CD4-positive, alpha-beta memory T cell (primary cell): ENCODE results near the gene TBC1D32. TPM values are rescaled to one million over a fixed set of nuclear protein-coding genes. Genes with fewer than 3 reads are reported as not detected.

Source experiments
- CTCF ChIA-PET: fragments of 350-600 bp; sonication (Branson Sonifier 250); formaldehyde crosslinking; loops from one replicate; lab custom pipeline; 2021; ENCODE audit warnings: inconsistent platforms; ENCODE audit not compliant: partially characterized antibody; lab: Charles Lee
- POLR2A ChIA-PET: fragments of 350-600 bp; sonication (Branson Sonifier 250); formaldehyde crosslinking; loops from one replicate; lab custom pipeline; 2021; ENCODE audit not compliant: partially characterized antibody; lab: Charles Lee
- DNase-seq, 5 donors: peaks; one replicate each; pipeline versions ENCODE4 v3.0.0 to v3.0.0-alpha.2; 2020 to 2022; ENCODE audit warnings: mixed read lengths in 1 of 5
- H3K27ac ChIP-seq: one replicate; pipeline ENCODE4 v1.7.0; 2013; ENCODE audit warnings: low read depth, low read length
- H3K27me3 ChIP-seq: 2 replicates; pipeline ENCODE4 v1.7.0; 2013; ENCODE audit warnings: mild to moderate bottlenecking, low read length, moderate library complexity; ENCODE audit not compliant: insufficient read depth
- H3K36me3 ChIP-seq: 2 replicates; pipeline ENCODE4 v1.7.0; 2013; ENCODE audit warnings: mild to moderate bottlenecking, low read length, moderate library complexity; ENCODE audit not compliant: insufficient read depth
- H3K4me1 ChIP-seq: 2 replicates; pipeline ENCODE4 v1.7.0; 2013; ENCODE audit warnings: mild to moderate bottlenecking, low read length, moderate library complexity; ENCODE audit not compliant: insufficient read depth
- H3K4me3 ChIP-seq, 2 donors: one replicate each; pipeline ENCODE4 v1.7.0; 2013; ENCODE audit warnings: low read length in 2 of 2, mild to moderate bottlenecking in 1 of 2
- H3K9me3 ChIP-seq, 2 donors: one replicate each; pipeline ENCODE4 v1.7.0; 2013; ENCODE audit warnings: low read length in 2 of 2, control low read depth in 1 of 2; ENCODE audit not compliant: control insufficient read depth in 1 of 2
- H3K27ac Mint-ChIP-seq, 7 donors: one replicate each; pipeline ENCODE4 v1.8.0; 2020 to 2021; ENCODE audit warnings: mixed read lengths in 7 of 7, mild to moderate bottlenecking in 6 of 7, inconsistent platforms in 3 of 7, moderate library complexity in 3 of 7
- H3K27me3 Mint-ChIP-seq, 2 donors: one replicate each; pipeline ENCODE4 v1.8.0; 2020 to 2021; ENCODE audit warnings: mixed read lengths in 2 of 2
- H3K36me3 Mint-ChIP-seq, 2 donors: one replicate each; pipeline ENCODE4 v1.8.0; 2020 to 2021; ENCODE audit warnings: mixed read lengths in 2 of 2, inconsistent platforms in 1 of 2, mild to moderate bottlenecking in 1 of 2
- H3K4me1 Mint-ChIP-seq, 4 donors: one replicate each; pipeline ENCODE4 v1.8.0; 2020 to 2021; ENCODE audit warnings: mixed read lengths in 4 of 4, mild to moderate bottlenecking in 1 of 4
- H3K4me3 Mint-ChIP-seq, 8 donors: one replicate each; pipeline ENCODE4 v1.8.0; 2020 to 2021; ENCODE audit warnings: mixed read lengths in 8 of 8, mild to moderate bottlenecking in 7 of 8, moderate library complexity in 6 of 8, inconsistent platforms in 3 of 8
- H3K9me3 Mint-ChIP-seq, 8 donors: one replicate each; pipeline ENCODE4 v1.8.0; 2020 to 2021; ENCODE audit warnings: mixed read lengths in 8 of 8, mild to moderate bottlenecking in 5 of 8, inconsistent platforms in 3 of 8, moderate library complexity in 1 of 8
- intact Hi-C: fragments of 100-400 bp; cut with micrococcal nuclease; formaldehyde crosslinking; loops from one replicate; pipeline ENCODE4 v1.15.1; 2023
- polyA plus RNA-seq, 2 donors: library from polyadenylated mRNA; unstranded; fragments of 300-500 nt; fragmentation: Illumina TruSeq; gene quantifications; one replicate each; pipeline ENCODE4 v1.2.3, GENCODE V29; 2021
- total RNA-seq, 2 experiments: library from RNA; stranded (reverse); gene quantifications; one replicate each; pipeline ENCODE4 v1.2.3, GENCODE V29; 2021

The TBC1D32 gene
- total and polyA plus RNA-seq, 4 experiments from 2014 or later = 5.5 to 13.2 (median 11.2) TPM; not detected in 1

DNA sequence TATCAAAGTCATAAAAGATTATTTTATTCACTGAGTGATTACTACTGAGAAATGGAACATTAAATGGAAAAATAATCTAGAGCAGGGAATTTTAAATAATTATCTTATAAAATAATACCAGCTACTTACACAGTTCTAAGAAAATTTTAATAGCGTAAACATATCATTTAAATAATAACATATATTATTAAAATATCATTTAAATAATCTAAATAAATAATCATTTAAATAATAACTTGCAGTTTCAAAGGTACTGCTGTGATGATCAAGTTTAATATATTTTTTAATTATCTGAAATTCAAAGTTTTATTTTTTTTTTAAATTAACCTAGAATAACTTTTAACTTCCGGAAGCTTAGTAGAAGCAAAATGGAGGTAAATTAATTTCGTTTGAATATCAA is 301.2 kb downstream of the TBC1D32 start:
- CTCF ChIA-PET = interaction anchor here (0.7 kb wide), 1 partner anchor 13 kb away, joined by 3 read pairs; no protein-coding TSS in a partner anchor
- DNase-seq = no peak
- no peaks in the 10 kb centered on the region for H3K27me3 Mint-ChIP-seq
- H3K4me3 Mint-ChIP-seq = no peak overlapping the region
- Histone ChIP-seq H3K9me3 (no peaks in the 10 kb centered on the region), H3K27me3 (no peaks in the 10 kb centered on the region), H3K27ac (no peak overlapping the region), H3K4me1 (no peaks in the 10 kb centered on the region), H3K36me3 (no peaks in the 10 kb centered on the region), H3K4me3 (no peak overlapping the region)
- peaks cover 0 to 3% (median 0%) of the 10 kb centered on the region in 8 donors for H3K9me3 Mint-ChIP-seq
- H3K4me1 Mint-ChIP-seq = no peaks in the 10 kb centered on the region
- no peaks in the 10 kb centered on the region for H3K36me3 Mint-ChIP-seq
- POLR2A ChIA-PET = no interaction called here
- no peak overlapping the region for H3K27ac Mint-ChIP-seq
- intact Hi-C loops = no loop called here

DNA sequence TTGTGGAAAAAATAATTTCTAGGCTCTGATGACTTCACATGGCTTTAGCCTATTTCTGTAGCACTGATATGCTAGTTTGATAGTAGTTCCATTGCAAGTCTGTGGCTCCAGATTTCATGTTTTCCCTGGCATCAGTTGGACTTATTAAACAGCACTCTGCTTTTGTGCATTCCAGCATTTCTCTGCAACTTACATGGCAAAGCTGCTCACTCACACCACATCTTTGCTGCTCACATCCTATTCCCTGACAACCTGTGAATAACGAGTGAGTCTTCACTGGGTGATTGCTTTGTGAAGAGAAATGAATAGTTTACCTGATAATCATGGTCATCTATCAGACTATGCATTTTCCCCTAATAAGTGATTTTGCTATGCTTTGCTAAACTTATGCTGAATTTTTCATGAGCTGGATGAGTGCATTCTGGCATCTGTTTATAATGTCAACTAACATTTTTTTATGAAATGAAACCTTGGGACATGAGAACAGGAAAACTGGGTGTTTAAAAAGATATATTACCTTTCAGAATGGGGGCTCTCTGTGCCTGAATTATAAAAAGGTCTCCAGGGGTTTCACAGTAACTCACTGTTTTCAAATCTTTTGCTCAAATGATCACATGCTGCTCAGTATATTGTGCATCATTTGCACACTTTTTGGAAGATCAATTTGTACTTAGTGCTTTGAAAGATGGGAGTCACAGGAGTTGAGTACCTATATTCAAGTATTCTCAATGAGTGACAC is 301.8 kb downstream of the TBC1D32 start:
- no peak for DNase-seq
- POLR2A ChIA-PET = no interaction called here
- CTCF ChIA-PET = interaction anchor here (0.7 kb wide), 1 partner anchor 12 kb away, joined by 3 read pairs; no protein-coding TSS in a partner anchor
- no peak overlapping the region for H3K27ac ChIP-seq
- Mint-ChIP-seq H3K27me3 (no peaks in the 10 kb centered on the region), H3K36me3 (no peaks in the 10 kb centered on the region), H3K4me3 (no peak overlapping the region), H3K9me3 (peaks cover 0 to 3% (median 0%) of the 10 kb centered on the region in 8 donors), H3K4me1 (no peaks in the 10 kb centered on the region), H3K27ac (no peak overlapping the region)
- no peaks in the 10 kb centered on the region for H3K27me3 ChIP-seq
- H3K9me3 ChIP-seq = no peaks in the 10 kb centered on the region
- H3K4me3 ChIP-seq = no peak overlapping the region
- intact Hi-C loops = no loop called here
- no peaks in the 10 kb centered on the region for H3K4me1 ChIP-seq
- no peaks in the 10 kb centered on the region for H3K36me3 ChIP-seq

Other genes starting within 250 kb of the TBC1D32 start
- gene GJA1, start 101.2 kb upstream of the TBC1D32 start, total RNA-seq = not detected
- not detected for gene GJA1, start 101.2 kb upstream of the TBC1D32 start, polyA plus RNA-seq